Type B pancreatic cell (in vitro differentiated cells): Measurements from ENCODE around the gene RPH3AL. TPM values are rescaled to one million over a fixed set of nuclear protein-coding genes. Genes with fewer than 3 reads are reported as not detected.

Experiments
- DNase-seq: peaks from one replicate; pipeline ENCODE4 v3.0.0; 2021; ENCODE audit warnings: mixed read lengths; ENCODE audit not compliant: unreplicated experiment; ENCODE audit errors: extremely low spot score
- H3K27ac Mint-ChIP-seq: 2 replicates; pipeline ENCODE4 v1.8.0; 2021; ENCODE audit warnings: mild to moderate bottlenecking, mixed read lengths
- H3K27me3 Mint-ChIP-seq: 2 replicates; pipeline ENCODE4 v1.8.0; 2021; ENCODE audit warnings: mixed read lengths
- H3K36me3 Mint-ChIP-seq: 2 replicates; pipeline ENCODE4 v1.8.0; 2021; ENCODE audit warnings: mixed read lengths
- H3K4me1 Mint-ChIP-seq: one replicate; pipeline ENCODE4 v1.8.0; 2021; ENCODE audit warnings: mixed read lengths; ENCODE audit not compliant: unreplicated experiment
- H3K4me3 Mint-ChIP-seq: 2 replicates; pipeline ENCODE4 v1.8.0; 2021; ENCODE audit warnings: mild to moderate bottlenecking, mixed read lengths
- H3K9me3 Mint-ChIP-seq: 2 replicates; pipeline ENCODE4 v1.8.0; 2021; ENCODE audit warnings: mixed read lengths
- CTCF ChIP-seq: fragments of 200-600 bp; sonication (generic); conservative IDR thresholded peaks from 2 replicates; pipeline ENCODE4 v1.5.0; 2021; ENCODE audit warnings: antibody characterized with exemption, mild to moderate bottlenecking
- total RNA-seq: library from RNA; stranded (reverse); gene quantifications from 2 replicates; pipeline ENCODE4 v1.2.1, GENCODE V29; 2021; ENCODE audit warnings: low replicate concordance

RPH3AL gene
- total RNA-seq, 1 donor from 2014 or later, result 13.5 TPM

DNA sequence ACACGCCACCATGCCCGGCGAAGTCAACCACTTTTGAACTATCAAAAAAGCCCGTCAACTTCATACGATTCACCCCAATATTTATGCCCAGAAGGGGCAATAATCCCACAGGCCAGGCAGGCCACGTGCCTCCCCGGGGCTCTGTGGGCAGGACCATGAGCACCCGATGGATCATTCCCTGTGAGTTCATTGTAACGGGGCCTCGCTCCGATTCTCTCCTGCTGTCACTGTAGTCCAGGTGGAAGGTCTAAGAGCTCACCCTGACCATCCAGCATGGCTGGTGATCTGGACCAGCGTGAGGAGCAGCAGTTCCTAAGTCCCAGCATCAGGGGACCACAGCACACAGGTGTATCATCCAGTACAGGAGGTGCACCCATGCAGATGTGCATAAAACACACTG is 93.7 kb downstream of the RPH3AL start:
- H3K27ac Mint-ChIP-seq, result no peak overlapping the region
- H3K36me3 Mint-ChIP-seq, result peaks cover 10% of the 10 kb centered on the region
- peak; percentile 50 for DNase-seq
- peaks cover 5% of the 10 kb centered on the region for H3K9me3 Mint-ChIP-seq
- no peaks in the 10 kb centered on the region for H3K4me1 Mint-ChIP-seq
- TF ChIP-seq CTCF, result no peak
- no peaks in the 10 kb centered on the region for H3K27me3 Mint-ChIP-seq
- no peak overlapping the region for H3K4me3 Mint-ChIP-seq

GRCh38 chr17:258045-258734 is 94.4 kb downstream of the RPH3AL start:
- Mint-ChIP-seq H3K4me3 (no peak overlapping the region), H3K9me3 (peaks cover 5% of the 10 kb centered on the region), H3K27ac (no peak overlapping the region), H3K36me3 (peaks cover 10% of the 10 kb centered on the region), H3K4me1 (no peaks in the 10 kb centered on the region), H3K27me3 (no peaks in the 10 kb centered on the region)
- no peak for TF ChIP-seq CTCF
- peak; percentile 58 for DNase-seq

- DNase-seq, result peak; percentile 57
- Mint-ChIP-seq H3K27me3 (no peaks in the 10 kb centered on the region), H3K4me3 (no peak overlapping the region), H3K4me1 (no peaks in the 10 kb centered on the region), H3K9me3 (no peaks in the 10 kb centered on the region), H3K36me3 (no peaks in the 10 kb centered on the region), H3K27ac (no peak overlapping the region)
- TF ChIP-seq CTCF, result no peak
Measured at GRCh38 chr17:253091-253846, 99.3 kb downstream of the RPH3AL start.

DNA sequence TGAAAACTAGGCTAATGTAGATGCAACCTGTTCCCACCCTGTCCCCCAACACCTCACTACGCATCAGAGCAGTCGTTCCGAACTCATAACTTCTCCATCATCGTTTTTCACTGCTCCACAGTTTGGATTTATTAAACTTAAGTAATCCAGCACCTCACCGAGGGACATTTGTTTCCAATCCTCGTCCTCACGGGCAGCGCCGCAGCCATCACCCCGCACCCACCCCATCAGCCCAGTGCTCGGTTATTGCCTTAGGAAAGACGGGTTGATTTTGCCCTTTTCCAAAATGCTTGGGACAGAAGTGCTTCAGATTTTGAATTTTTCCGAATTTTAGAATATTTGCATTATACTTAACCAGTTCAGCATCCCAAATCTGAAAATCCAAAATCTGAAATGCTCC is 100.2 kb downstream of the RPH3AL start:
- H3K9me3 Mint-ChIP-seq, result no peaks in the 10 kb centered on the region
- TF ChIP-seq CTCF, result no peak
- no peaks in the 10 kb centered on the region for H3K36me3 Mint-ChIP-seq

DNA sequence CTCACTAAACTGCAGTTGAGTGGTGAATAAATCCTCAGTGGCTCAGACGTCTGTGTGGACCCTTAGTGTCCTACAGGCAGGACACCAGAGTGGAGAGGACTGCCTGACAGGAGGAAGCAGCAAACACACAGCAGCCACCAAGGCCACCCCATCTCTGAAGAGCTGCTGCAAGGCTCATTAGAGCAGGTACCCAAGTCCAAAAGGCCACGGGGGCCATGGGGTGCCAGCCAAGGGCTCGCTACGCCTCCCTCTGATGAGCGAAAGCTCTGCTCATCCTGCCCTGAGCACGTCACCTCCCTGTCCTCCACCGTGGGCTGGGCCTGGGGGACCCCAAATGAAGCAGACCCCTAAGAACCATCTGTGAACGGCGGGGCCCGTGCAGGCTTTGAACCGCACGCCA is 101.1 kb downstream of the RPH3AL start:
- Mint-ChIP-seq H3K9me3 (no peaks in the 10 kb centered on the region), H3K4me3 (no peak overlapping the region), H3K36me3 (no peaks in the 10 kb centered on the region), H3K27ac (no peak overlapping the region), H3K4me1 (no peaks in the 10 kb centered on the region), H3K27me3 (no peaks in the 10 kb centered on the region)
- peak; percentile 62 for DNase-seq
- TF ChIP-seq CTCF, result no peak

More for the DNA sequence above, 100.2 kb downstream of the RPH3AL start:
- Mint-ChIP-seq H3K4me3 (no peak overlapping the region), H3K27ac (no peak overlapping the region), H3K27me3 (no peaks in the 10 kb centered on the region), H3K4me1 (no peaks in the 10 kb centered on the region)
- DNase-seq, result peak; percentile 40
